Activated CD4-positive, alpha-beta T cell treated with anti-CD3 and anti-CD28 coated beads, Interleukin-2, amount 50 U/mL, for 48 hours (primary cell): ENCODE results near the gene CTDSPL.

Experiments used
- DNase-seq, 2 experiments: peaks; one replicate each; pipeline ENCODE4 v3.0.0-alpha.2; 2020

Gene CTDSPL

GRCh38 chr3:37892927-37893600, 31.4 kb downstream of the CTDSPL start:
- no peak for DNase-seq

- DNase-seq = no peak
Observed at GRCh38 chr3:37896827-37897226, 35.1 kb downstream of the CTDSPL start.

DNA sequence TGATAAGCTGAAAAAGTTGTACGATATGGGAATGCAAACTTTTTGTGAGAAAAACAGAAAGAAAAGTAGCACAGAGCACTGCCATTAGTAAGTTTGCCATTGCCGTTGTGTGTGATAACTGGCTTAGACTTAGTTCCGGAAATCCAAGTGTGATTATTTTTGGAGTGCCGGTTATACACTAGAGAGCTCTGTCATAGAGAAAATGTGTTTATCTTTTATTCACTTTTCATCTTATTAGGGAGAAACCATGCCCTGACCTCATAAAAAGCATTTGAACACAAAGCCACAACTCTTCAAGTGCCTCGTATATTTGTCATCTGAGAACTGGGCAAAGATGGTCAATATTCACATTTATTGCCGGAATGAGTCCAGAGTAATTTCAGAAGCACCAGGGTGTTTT, 36.1 kb downstream of the CTDSPL start:
- no peak for DNase-seq

GRCh38 chr3:37898424-37898823, 36.7 kb downstream of the CTDSPL start:
- no peak for DNase-seq

- DNase-seq = peak in 1 of 2 experiments; percentile 11
Observed at GRCh38 chr3:37899101-37899707, 37.5 kb downstream of the CTDSPL start.

DNA sequence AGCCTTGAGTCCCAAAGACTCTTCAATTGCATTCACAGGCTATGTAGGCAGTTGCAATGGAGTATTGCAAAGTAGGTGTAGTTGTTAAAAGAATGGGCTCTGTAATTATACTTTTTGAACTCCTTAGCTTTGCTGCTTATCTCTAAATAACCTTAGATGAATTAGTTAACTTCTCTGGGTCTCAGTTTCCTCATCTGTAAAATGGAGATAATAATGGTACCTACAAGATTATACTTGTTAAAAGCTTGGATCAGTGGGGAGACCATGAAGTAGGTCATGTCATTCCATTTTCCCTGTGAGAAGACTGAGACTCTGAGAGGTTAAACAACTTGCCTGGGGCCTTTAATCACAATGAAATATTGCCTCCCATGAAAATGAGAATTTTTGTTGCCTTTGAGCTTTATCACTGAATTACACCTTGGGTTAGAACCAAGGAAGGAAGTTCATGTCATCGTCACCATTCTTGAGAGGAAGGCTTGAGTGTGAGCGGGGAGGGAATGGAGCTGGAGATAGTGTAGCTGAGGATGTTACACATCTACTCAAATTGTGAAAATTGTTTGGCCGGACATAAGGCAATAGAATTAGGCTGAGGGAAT, 38.1 kb downstream of the CTDSPL start:
- no peak for DNase-seq

- no peak for DNase-seq
Observed at GRCh38 chr3:37901721-37902120, 40.0 kb downstream of the CTDSPL start.

DNA sequence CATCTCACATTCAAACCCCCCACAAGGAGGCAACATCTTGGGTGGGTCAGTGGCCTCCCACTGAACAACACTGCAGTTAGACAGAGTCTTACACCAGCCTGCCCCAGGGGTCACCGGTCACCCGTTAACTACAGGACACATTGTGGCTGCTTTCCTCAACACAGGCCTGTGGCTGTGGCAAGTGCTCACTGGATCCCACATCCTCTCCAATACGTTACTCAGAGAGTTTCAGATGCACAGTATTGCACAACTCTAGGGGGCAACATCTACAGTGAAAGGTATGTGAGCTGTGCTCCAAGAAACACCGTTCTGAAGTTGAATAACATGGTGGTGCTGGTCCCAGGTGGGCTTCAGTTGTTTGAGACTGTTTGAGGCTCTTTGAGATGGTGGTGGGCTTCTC, 41.0 kb downstream of the CTDSPL start:
- DNase-seq = no peak

GRCh38 chr3:37903320-37903719, 41.6 kb downstream of the CTDSPL start:
- DNase-seq = no peak

DNA sequence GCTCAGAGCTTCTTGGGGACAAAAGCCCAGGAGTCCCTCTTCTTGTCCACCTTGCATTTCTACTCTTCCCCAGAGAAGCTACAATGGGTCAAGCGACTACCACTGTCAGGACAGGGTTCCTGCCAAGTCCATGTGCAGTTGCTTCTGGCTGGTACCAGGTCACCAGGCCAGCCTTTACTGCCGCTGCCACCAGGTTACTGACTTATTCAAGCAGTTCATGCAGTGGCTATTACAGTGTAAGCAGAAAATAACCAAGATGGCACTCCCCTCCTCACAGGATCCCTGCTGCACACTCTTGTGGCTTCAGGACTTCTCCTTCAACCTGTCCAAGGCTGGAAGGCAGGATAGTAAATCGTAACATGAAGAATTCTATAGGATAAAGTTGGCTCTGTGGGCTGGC, 42.1 kb downstream of the CTDSPL start:
- DNase-seq = no peak

- DNase-seq = no peak
Observed at GRCh38 chr3:37904601-37905000, 42.9 kb downstream of the CTDSPL start.

- no peak for DNase-seq
Observed at GRCh38 chr3:37905346-37905745, 43.7 kb downstream of the CTDSPL start.

DNA sequence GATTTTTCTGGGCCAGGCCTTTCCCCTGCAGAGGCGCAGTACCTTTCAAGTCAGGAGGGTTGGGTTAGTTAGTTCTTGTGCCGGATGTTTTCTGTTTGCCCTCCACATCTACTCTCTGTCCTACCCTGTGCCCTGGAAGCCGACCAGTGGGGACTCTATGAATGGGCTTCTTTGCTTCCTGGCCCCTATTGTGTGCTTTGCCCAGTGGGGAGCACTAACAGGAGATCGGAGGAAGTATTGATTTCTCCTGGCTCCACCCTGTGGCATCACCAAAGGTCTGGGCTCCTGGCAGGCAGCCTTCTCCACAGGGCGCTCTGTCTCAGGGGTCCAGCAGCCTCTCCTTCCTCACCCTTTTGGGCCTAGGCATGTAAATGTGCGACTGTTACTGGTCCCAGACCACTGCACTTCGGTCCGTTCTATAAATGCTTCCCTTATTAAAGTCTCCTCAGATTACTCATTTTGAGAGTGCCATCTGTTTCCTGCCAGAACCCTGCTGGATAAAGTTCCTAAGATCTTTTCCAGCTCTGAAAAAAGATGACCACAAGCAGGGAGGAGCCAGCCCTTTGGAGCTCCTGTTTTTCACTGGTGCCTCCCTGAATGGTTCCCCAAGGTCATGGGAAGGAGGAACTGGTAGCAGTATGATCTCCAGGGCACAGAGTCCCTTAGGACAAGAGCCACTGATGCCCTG, 44.5 kb downstream of the CTDSPL start:
- DNase-seq = no peak

DNA sequence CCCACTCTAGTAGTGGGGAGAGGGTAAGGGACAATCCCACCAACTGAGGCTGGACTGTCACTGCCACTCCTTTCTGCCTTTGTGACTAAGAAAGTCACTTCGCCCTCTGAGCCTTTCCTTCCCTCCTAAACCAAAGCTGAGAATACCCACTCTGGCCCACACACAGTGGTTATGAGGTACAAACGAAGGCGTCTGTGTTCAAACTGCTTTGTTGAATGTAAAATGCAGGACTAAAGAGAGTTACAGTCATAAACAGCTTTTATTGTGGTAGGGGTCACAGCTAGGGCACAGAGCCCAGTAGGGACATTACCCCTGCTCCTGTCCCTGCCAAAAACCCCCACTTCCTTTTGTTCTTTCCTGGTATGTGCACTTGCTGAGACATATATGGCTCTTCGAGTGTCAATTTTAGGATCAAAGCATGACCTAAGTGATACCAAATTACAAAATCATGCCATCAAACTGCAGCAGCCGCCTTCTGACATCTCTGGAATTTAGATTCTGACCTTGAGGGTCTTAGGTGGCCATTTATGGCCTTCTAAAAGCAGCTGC, 45.1 kb downstream of the CTDSPL start:
- DNase-seq = no peak

GRCh38 chr3:37907371-37907770, 45.7 kb downstream of the CTDSPL start:
- DNase-seq = no peak

DNA sequence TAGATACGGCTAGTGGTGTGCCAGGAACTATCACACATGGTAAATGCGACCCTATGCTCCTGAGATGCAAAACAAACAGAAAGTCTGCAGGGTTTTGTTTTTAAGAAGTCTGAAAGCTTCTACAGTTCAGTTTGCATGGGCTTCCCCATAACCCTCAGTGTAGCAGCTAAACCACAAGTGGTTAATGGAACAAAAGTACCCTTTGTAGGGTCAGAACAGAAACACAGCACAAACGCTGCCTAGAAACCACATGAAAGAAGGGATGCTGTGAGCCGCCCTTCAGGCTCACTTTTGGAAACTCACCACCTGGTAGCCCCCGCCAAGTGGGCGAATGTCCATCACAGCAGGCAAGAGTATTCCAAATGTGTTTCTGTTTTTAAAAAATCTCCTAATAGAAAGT, 46.2 kb downstream of the CTDSPL start:
- no peak for DNase-seq

DNA sequence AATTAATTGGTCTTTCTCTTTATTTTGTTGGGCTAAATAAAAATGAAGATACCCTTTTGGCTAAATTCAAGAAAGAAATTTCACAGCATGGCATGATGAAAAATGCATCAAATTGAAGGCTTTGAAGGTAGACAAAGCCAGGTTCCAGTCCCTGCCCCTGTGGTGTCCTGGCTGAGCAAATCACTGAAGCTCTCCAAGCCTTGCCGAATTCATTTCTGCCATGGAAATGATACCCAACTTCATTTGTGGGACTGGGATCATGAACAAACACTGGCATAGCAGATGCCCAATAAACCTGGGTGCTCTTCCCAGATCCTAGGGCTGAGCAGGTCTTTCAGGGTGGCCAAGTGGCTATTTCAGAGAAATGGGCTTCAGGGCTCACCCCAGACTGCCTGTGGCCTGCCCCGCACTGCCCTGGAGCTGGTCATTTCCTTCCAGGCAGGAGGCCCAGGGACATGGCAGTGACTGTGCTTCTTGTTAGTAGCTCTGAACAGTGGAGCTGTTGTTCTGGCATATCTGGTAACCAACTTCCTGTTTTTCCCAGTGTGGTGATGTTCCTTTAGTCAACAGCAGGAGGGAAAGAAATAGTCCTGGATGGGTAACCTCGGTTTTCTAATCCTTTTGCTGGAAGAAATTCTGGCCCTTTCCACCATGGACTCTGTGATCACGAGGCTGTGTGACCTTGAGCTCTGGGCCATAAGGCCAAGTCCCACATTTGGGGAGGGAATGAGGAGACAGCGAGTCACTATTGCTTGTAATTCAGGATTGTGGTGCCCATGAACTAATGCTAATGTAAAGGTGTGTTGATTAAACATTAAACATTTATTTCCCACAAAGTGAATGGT, 47.6 kb downstream of the CTDSPL start:
- DNase-seq = no peak

DNA sequence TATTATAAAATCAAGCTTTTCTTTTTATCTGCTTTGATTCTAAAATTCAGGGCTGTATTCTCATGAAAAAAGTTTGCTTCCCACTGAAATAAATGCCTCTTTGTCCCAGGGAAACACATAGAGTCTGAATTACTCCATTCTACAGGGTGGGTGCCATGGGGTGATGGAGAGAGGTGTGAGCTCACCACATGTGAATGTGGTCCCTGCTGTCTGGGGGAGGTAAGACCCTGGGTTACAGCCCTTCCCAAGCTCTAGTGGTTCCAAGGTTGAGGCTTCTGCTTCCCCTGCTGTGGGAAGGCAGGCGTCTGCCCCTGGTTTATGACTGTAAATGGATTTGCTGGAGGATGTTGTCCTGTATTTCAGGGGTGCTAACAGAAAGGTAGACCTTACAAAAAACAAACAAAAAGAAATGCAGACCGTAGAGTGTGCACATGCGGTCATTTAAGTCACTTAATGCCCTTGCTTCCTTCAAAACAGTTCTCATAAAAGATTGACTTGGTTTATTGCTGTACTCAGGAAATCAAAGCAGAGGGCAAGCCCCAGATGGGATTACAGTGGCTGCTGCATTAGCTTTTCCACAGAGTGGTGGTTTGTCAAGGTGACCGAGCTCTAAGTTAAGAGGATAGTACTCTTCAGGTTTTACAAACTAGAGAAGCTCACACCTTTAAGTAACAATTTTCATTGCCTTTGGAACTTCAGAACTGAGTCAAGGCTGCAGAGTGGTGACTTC, 49.2 kb downstream of the CTDSPL start:
- no peak for DNase-seq

DNA sequence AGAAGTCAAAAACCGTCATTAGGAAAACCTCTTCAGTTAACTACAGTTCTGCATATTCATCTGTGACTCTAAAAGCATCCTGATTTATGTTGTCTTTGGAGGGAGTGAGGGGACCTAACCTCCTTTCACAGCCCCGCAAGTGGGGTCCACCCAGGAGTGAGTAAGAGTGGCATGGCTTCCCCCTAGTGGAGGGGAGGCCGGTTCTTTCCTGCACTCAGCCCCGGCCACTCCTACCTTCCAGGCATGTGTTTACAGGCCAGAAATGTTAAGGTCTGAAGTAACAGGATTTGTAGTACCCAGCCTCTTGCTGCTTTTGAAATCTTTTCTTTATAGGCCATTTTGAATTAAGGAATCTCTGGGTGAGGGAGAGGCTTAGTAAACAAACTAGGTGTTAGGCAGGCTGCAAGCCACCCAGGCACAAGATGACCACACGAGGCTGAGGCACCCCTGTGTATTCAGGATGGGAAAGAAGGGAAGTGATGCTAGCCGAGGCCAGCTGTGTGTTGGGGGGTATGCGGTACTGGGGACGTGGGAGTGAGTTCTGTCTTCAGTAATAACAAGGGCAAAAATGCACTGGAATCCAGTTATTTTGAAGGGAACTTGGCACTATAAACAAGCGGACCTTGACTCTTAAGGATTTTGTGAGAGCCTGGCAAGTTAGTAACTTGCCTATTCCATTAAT, 50.5 kb downstream of the CTDSPL start:
- DNase-seq = no peak

GRCh38 chr3:37913522-37913921, 51.8 kb downstream of the CTDSPL start:
- DNase-seq = no peak

DNA sequence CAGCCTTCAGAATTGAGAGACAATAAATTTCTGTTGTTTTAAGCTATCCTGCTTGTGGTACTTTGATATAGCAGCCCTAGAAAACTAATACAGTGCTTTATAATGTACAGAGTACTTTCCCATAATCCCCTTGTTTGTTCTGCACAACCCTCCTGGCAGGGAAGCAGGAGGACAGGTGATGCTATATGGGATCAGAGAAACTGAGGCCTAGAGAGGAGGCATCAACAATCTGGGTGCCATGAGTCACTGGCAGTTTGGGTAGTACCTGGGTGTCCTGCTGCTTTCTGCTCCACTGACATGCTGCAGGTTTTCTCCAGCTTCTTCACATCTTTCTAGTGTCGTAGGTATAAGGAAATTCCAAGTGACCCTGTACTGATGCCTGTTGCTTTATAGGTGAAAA, 55.0 kb downstream of the CTDSPL start:
- DNase-seq = no peak
